RPMI8226 (cell line): ENCODE measurements around the gene RBMS1.
"Not testable (repeated sequence)": the region's sequence is repeated elsewhere in the genome, so short reads cannot be mapped to it uniquely, and the experiment has no call there.

ENCODE experiments used
- DNase-seq: peaks from one replicate; pipeline ENCODE4 v3.0.0-alpha.2; 2015

Gene RBMS1

GRCh38 chr2:160499865-160500264 lies 6.3 kb upstream of the RBMS1 start:
- no peak for DNase-seq

GRCh38 chr2:160498137-160498536 lies 4.5 kb upstream of the RBMS1 start:
- no peak for DNase-seq

DNA sequence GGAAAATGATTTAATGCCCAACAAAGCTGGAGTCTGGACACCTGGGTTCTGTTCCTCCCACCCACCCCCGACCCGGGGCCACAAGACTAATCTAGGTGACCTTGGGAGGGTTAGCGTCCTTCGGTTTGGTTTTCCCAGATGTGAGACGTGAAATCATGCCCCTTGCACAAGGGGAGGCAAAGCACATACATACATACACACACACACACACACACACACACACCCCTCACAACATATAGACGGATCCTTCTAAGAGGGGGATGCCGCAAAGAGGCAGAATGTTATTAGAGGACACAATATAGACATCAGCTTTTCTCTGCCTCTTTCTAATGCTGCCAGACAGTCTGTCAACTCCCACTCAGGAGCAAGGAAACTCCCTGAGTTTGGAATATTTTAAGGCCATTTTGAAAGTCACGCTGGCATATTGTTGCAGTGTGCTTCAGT lies 616 bp upstream of the RBMS1 start:
- no peak for DNase-seq

DNA sequence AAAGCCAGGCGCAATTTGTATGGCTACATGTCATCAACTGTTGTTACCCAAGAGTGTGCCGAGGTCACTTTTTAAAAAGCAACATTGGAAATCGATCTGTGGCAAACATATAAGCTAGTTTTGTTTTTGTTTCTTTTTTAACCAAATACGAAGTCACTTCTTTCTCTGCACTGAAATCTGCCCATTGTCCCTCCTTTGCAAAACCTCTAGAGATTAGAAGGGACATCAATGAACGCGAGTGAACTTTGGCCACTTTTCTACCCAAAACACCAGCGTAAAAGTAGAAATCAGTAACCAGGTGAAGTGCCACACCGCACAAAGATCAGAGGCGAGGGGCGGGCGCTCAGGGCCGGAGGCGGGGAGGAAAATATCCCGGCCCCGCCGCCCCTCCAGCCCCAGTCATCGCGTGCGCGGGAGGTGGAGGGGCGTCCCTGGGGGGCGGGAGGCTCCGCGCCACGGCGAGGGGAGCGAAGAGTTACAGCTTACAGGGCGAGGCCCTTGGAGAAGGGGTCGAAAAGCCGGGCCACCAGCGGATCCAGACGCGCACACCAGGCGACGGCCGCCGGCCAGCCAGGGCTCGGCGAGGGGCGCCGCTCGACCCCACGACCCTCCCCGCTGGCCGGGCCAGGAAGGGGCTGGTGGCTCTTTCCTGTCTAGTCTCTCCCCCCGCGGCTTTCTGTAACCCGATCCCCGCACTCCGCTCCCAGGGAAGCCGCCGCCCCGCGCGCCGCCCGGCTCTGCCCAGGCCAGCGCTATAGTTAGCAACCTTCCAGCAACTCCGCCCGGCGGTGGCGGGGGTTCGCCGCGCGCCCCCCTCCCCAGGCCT lies 993 bp downstream of the RBMS1 start:
- peak; percentile 44 for DNase-seq

DNA sequence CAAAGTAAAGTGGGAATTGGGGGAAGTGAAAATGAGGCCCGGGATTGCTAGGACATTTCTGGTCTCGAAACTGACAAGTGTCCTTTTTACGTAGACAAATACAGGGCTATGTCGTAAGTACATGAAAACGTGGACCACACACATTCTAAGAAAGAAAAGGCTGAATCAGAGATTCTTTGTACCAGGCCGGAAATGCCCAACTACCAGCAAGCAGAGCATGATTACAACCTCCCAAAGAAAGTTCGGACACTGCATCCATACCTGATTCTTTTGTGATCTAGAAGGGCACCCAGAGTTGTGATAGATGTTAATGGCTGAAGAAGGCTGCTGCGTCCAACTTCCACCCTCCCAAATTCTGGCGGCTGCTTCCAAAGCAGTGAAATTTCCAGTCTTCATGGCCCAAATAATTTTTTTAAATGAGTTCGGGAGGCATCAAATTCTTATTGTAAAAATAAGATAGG lies 1.7 kb downstream of the RBMS1 start:
- DNase-seq = peak; percentile 59

GRCh38 chr2:160490733-160491685 lies 2.6 kb downstream of the RBMS1 start:
- no peak for DNase-seq

GRCh38 chr2:160489111-160489510 lies 4.5 kb downstream of the RBMS1 start:
- DNase-seq = no peak

- DNase-seq = not testable (repeated sequence)
These were observed 5.3 kb downstream of the RBMS1 start for GRCh38 chr2:160488289-160488688.

DNA sequence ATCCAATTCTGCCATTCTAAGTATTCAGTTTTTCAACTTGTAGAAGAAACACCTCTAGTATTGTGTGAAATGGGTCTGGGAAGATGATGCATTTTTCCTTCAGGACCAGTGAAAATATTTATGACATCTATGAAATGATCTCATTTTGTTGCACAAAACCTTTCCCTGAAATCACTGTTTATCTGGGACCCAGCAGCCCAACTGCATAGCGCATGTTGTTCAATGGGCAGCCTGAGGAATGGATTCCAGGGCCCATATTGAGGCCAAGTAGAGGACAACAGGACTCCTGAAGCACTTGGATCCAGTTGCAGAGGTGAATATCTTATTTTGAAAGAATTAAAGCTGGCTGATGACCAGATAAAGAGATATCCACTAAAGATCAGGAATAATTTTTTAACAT lies 7.3 kb downstream of the RBMS1 start:
- DNase-seq = no peak

DNA sequence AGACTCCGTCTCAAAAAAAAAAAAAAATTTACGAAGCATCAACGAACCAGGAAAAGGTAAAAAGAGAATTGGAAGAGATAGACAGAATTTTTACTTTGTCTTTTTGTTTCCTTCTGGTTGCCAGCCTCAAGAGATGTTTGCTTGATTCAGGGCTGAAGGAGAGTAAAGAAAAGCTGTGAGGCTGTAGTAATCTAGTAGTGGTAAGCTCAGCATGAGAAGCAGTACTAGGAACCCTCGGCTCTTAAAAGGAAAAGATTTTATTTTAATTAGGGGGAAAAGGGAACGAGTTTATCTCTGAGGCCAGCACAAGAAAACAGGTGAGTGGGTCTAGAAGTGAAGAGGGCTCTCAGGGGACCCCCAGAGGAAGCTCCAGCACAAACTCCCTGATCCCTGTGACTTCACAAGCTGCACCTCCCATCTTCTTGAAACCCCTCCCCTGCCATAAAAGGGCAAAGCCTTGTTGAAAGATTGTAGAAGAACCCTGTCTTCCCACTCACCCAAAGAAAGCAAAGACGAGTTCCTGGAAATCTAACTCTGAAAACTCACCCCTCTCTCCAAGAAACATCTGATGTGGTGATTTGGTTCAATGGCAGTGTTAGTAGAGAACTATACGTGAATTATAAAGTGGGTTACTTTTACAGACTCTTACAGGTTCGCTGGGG lies 8.6 kb downstream of the RBMS1 start:
- no peak for DNase-seq

- DNase-seq = no peak
These were observed 10.9 kb downstream of the RBMS1 start for GRCh38 chr2:160482673-160483072.

GRCh38 chr2:160479269-160479668 lies 14.3 kb downstream of the RBMS1 start:
- DNase-seq = no peak

DNA sequence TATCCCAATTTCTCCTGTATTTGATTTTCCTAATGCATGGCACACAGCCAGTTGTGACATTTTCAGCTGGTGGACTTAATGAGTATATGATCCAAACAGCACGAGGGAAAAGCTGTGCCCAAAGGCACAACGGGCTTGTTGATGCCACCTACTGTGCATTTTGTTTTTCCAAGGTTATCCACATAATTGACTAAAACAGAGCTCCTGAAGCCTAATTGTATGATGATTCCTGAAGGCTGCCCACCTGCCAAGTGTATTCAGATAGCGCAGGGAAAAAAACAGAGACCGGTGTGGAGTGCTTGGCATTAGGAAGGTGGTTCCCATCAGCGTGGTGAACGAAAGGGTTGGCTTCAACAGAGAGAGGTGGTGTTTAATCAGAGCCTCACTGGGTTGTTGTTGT lies 14.9 kb downstream of the RBMS1 start:
- DNase-seq = no peak

DNA sequence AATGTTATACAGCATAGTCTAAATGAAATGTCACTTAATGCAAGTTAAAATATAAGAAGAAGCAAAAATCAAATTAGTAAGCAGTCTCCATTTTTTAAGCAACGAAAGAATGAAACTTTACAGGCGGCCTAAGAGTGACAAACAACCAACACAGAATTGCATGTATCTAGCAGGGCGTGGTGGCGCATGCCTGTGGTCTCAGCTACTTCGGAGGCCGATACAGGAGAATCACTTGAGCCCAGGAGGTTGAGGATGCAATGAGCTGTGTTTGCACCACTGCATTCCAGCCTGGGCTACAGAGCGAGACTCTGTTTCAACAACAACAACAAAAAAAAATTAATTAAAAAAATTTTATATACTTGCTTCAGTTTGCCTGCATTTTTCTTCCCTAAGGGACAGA lies 16.6 kb downstream of the RBMS1 start:
- no peak for DNase-seq

- no peak for DNase-seq
These were observed 18.5 kb downstream of the RBMS1 start for GRCh38 chr2:160474891-160475787.

DNA sequence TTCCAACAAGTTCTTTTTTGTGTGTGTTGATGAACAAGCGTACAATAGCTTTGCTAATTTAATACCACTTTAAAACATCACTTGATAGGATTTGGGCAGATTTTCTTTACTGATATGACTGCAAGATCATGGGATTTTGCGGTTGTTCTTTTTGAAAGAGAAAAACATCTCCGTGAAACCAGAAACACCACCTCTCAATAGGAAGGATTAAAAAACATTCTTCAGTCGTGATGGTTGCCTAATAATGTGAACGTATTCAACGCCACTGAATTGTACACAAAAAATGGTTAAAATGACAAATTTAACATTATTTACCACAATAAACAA lies 19.3 kb downstream of the RBMS1 start:
- no peak for DNase-seq

DNA sequence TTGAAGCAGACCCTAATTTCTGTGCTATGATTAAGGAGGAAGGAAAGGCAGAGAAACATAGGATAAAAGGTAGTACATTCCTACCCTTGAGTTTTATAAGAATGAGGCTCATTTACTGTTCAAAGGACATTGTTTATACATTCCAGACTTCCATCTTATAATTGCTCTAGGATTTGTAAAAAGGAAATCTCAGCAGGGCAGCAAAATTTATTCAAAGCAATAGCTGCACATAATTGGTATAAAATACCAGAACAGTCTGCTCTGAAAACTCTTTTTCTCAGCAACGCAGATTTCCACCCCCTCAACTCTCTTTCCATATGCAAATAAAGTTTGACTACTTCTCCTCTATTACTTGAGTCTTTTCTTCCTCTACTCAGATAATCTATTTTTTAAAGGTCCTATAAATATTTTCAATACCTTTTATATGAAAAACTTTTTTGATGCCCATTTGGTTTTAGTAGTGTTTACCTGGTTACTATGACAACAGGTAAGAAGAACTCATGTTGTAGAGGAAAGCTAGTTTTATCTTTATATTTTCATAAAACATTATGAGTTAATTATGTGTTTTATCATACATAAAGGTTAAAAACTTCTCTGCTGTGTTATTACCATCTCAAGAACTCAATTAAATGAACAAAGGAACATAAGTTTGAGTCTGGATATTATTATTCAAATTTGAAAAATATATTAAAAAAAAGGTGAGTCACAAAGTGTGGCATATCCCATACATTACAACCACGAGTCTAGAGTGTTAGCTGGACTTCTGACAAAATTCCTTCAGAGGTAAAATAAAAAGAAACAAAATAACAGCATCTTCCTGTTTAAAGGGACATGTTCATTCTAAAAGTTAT lies 19.9 kb downstream of the RBMS1 start:
- DNase-seq = no peak

DNA sequence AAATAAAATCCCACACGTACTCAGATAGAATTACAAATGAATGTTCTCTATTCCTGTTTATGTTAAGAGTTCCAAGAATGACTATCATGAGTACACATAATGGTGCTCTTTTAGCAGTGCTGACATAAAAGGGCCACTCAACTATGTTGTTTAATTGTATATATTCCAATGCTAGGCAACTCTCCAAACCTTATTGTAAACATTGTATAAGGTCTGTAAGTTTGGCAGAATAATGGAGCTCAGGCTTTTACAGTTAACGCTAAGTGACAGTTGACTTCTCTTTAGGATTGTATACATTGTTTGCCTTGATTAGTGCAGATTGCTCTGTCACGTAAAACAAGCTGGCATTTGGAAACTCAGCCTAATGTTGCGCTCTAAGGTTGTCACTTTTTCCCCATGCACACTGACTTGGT lies 20.8 kb downstream of the RBMS1 start:
- no peak for DNase-seq

GRCh38 chr2:160471950-160472349 lies 21.7 kb downstream of the RBMS1 start:
- DNase-seq = no peak

DNA sequence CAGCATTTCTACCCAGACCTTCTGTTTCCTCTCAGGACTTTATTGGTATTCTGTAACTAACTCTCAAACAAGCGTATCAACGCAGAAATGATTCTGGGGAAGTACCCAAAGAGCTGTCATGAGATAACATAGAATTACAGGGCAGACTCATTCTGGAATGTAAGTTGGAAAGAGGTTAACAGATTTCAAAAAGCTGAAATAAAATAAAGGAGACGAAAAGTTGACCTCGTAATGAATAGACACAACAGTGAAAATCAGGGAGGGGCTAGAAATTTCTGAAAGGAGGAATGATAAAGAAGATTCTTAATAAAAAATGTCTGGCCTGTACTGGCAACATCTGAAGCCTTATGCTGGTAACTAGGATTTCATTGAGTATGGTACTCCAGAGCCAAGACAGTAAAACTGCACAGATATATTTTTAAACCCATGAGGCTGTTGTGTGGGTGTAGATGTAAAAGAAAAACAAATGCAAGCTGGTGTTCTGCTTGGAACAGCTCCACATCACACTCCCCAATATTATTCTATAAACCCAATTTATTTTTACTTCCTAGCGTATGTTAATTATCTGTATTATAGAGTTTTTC lies 23.9 kb downstream of the RBMS1 start:
- no peak for DNase-seq

DNA sequence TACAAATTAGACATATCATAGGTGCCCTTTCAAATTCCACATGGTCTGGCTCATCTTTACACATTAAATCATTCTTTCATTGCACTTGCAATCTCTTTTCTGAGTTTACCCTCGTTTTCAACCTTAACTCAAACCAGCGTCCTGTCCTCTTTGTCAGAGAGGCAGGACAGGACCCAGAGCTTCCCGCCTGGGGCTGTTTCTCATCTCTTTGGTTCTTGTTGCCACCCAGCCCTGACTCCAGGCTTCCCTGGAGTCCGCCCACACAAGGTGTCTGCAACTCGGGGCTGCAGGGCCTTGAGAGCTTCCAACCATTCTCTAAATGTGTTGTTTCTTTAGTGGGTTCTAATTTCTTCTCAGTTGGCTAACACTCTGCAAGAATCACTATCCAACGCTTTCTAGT lies 24.4 kb downstream of the RBMS1 start:
- no peak for DNase-seq
